ENCODE results near the gene ST3GAL4.
A peak's percentile ranks its signal among the peaks of the same experiment; 100 is the strongest.

ST3GAL4 gene

DNA sequence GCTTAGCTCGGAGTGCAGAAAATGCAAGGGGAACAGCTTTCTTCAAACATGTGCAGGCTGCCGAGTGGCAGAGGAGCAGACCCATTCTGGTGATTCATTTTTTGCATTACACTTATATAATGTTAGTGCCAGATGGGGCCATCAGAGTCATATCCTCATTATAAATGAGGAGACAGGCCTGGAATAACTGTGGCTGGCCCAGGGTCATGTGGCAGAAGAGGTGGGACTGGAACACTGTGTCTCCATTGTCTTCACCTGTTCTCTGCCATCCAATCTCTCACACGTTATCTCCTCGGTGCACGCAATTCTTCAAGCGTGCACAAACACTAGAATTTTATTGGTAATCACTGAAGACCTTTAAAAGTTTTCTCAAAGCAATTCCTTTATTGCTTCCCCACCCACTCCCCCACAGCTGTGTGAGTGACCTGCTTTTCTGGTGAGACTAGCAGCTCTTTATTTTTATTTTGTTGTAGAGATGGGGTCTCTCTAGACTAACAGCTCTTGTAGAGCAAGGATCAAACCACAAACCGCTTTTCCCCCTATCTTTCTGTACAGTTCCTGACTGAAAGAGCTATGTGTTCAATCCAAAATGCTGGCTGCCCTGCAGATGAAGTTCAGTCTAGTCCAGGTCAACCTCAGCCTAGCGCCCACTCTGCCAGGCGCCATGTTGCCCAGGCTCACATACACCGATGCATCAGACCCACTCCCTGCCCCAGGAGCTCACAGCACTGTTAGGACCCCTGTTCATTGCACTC lies 75.3 kb downstream of the ST3GAL4 start:
- DNase-seq, result no peak

DNA sequence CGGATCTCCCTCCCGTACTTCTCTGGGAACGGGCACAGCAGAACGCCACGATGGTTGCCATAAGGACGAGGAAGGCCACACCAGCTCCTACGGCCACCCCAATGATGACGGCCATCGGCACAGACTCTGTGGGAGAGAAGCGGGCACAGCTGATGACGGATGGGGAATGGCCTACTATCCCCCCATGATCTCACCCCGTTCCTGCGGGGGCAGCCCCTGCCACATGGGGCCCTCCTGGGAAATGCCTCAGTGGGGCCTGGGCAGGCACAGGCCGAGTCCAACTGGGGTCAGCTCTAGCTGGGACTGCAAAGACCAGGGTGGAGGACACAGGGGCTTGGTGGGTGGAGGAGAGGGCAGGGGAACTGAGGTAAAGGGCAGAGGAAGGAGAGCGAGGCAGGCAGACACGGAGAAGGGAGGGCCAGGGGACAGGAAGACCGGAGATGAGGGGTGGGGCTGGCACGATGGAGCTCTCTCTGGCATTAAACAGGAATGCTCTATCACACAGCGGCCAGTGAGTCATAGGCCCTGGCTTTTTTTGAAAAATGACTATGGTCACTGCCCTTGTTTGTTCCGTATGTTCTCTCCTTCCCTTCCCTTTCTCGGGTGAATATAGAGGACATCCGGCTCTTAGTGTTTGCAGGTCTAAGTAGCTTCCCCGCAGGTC lies 76.0 kb downstream of the ST3GAL4 start:
- no peak for DNase-seq

DNA sequence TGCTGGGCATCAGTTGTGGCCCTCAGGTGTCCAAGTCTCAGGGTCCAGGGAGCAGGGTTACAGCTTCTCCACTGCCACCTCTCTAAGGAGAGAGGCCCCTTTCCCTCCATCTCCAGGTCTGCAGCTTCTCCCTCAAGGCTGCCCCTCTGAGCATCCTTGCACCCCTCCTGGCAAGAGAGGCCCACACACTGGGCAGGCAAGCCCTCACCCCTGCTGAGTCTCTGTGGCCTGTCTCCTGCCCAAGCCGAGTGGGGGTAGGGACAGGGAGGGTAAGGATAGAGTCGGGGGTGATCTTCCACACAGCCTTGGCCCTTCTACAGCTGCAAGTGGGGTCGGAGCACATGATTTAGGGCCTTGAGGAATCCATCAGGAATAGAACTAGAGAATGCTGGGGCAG lies 76.6 kb downstream of the ST3GAL4 start:
- no peak for DNase-seq

DNA sequence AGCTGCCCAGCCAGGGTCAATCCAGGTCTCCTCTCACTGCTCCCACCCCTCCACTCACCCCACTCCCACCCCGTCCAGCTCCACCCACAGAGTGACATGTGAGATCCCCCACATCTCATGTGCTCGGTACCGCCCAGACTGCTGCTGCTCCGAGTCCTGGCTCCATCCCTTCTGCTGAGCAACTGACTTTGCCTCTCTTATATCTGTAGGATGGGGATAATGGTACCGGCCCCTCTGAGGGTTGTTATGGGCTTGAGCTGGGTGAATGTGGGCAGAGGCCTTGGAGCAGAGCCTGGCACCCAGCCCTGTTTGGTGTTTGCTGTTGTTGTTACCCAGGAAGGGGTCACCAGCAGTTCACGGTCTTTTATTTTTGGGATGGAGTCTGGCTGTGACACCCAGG lies 77.0 kb downstream of the ST3GAL4 start:
- DNase-seq, result no peak

DNA sequence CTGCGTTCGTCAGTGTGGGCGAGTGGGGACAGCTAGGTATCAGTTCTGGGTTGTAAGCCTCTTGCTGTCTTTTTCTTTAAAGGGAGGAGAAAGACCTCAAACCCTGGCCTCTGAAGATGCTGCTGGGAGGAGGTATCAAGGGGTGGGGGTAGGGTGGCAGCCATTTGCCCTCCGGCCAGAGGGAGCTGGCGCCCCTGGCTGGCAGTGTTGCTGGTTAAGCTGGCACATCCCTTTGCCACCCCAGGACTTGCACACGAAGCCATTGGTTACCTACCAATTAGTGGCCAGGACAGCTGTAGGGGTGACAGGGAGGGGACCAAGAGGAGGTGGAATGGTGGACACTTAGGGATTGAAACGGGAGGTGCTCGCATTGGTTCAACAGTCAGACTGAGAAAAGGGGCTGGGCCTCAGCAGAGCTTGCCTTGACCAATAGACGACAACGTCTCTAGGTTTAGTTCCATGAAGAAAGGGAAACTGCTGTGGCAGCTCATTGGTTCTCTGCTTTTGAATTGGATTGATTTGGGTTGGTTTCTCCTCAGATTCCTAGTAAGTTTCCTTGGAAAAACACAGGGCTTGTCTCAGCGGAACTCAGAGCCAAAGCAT lies 77.9 kb downstream of the ST3GAL4 start:
- DNase-seq, result no peak

DNA sequence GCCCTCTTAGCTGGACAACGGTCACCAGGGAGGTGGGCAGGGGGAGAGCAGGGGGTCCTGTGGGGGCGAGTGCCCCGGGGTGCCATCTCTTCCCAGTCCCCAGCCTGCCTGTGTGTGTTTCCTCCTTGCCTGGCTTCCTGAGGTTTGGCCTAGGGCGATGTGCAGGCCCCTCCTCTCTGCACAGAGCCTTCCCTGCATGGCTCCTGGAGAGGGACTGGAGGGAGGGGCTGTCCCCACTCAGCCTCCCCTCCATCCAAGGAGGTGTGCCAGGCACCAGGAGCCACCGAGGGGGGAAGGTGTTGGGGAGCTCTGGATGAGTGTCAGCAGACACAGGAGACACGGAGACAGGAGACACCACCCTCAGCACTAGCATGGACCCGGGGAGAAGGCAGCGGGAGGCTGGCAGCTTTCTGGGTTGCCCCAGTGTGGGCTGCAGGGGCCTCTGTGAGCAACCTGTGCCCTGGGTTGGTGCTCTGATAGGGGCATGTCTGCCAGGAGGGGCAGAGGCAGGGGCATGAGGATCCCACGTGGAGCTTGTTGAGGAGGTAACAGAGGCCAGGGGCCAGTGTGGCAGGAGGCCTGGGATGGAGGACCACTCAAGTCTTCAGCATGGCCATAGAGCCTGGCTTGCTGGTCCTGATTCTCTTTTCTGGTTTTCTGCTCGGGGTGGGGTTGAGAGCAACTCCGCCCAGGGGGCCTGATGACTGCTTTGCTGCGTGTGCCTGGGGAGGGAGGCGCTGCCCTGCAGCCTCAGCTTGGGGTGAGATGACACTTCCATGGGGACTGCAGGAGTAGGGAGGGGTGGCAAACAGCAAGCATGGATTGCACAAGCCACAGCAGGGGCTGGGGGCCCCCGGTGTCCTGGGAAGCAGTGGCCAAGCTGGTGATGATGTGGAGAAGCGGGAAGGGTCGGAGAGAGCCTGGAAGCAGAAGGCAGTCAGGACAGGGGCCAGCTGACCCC lies 78.8 kb downstream of the ST3GAL4 start:
- DNase-seq, result no peak

DNA sequence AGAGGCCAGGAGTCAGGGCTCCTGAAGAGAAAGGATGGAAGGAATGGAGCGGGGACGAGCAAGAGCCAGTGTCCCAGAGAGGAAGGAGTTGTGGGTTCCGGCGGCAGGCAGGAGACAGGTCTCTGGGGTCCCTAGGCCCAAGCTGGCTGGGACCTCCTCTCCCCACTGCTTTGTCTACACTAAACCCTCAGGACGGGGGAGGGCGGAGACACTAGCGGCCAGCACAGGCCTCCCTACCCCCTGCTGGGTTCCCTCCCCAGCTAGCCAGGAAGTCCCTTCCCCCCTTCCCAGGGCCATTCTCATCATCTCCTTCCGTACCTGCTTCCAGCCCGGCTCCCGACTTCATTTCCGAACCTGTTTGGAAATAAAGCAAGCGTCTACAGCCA lies 79.5 kb downstream of the ST3GAL4 start:
- no peak for DNase-seq

DNA sequence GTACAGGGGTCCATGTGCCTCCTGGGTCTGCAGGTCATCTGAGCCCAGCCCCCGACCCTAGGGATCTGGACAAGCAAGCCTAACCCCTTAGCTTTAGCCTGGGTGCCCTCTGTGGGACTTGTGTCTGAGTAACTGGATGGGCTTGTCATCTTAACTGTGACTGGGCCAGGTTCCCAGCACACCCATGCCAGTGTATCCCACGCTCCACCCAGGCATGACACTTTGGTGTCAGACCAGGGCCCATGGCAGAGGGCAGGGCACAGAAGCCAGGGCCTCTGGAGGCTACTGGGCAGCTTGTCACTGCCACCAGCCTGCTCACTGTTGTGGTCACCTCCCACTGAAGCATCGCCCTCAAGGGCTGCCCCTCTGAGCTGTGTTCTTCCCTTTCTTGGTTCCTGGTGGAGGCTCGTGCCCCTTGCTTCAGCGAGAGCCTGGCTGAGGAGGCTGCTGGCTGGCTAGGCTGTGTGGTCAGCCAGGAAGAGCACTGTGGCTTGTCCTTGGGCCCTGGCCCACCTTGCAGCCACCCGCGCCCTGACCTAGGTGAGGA lies 80.8 kb downstream of the ST3GAL4 start:
- no peak for DNase-seq

DNA sequence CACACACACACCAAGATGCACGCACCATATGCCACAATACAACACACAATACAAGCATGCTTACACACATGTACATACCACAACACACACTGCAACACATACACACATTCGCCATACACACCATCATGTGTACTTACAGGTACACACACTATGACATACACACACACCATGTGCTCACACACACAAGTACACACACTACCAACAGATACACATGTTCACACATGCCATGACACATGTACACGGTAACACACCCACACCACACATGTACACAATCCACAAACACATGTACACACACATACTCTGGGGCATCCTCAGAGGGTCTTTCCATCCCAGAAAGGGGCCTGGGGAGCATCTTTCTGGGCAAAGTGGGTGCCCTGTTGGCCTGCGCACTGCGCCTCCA lies 82.2 kb downstream of the ST3GAL4 start:
- no peak for DNase-seq

DNA sequence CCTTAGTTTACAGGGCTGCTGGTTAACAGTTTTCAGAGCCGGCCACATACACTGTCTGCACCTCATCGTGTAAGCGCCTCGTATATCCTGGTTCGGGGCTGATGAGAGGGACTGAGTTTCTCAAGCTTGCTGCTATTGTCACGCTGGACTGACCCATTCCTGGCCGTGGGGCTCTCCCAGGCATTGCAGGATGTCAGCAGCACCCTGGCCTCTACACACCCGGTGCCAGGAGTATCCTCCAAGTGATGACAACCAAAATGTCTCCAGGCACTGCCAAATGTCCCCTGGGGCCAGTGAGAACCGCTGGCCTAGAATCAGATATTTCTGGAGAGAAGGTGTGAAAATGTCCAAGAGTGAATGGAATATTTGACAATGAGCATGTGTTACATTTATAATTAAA lies 82.8 kb downstream of the ST3GAL4 start:
- DNase-seq, result no peak

DNA sequence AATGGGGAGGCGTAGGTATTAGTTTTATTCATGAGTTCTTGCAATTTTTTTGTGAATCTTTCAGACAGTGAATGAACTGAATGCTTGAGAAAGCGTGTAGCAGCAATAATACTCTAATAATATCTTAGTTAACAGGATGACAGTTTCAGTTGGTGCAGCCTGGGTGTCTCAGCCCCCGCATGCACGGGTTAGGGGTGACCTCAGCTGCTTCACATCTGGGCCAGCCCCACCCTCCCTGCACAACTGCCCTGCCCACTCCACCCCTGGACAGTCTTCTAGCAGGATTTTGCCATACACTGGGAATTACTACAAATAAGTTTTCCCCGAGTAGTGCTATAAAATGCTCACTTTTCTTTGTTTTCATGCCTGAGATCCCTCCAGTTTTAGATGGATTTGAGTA lies 83.2 kb downstream of the ST3GAL4 start:
- DNase-seq, result no peak

DNA sequence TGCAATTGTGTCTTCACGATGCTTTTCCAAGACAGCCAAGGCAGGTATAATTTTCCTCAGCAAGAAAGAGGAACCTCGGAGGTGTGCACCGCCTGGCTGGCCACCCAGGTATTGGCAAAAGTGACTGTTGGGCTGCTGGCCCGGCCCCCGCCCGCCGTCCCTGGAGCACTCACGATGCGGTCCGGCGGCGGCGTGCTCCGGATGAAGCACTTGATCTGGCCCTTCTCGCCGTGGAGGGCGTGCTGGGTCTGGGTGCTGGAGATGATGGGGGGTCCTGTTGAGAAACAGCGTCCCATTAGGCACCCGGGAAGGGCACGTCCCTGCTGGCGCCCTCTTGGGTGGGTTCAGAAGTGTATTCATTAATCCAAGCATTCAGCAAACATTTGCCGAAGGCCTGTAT lies 84.8 kb downstream of the ST3GAL4 start:
- DNase-seq, result no peak

DNA sequence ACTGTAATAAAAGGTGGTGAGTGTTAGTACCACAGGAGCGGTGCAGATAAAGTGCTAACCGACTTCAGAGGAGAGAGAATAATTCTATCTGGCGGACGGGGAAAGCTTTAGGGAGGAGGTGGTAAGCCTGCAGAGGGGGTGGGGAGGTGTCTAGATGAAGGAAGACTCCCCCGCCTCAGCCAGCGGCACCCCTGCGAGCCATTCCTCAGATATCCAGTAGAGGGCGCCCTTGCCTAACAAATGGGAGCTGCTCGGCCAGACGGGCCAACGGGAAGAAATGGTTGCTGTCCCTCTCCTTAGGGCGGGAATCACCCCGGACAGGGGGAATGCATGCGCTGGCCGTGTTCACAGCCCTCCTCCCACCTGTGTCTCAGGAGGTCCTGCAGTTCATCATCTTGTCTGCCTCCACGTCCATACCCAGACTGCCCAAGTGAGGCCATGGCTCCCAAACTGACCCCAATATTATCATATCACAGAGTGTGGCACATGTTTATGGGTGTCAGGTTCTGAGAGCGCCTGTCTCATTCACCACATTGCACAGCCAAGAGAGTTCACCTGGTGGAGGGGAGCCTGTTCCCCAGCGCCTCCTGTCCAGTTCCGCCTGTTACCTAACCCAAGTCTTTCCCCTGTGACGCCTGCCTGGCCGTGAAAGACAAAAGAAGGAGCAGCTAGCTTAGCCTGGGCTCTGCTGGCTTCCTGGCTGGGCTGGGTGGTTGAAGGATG lies 85.5 kb downstream of the ST3GAL4 start:
- DNase-seq, result peak; percentile 94

DNA sequence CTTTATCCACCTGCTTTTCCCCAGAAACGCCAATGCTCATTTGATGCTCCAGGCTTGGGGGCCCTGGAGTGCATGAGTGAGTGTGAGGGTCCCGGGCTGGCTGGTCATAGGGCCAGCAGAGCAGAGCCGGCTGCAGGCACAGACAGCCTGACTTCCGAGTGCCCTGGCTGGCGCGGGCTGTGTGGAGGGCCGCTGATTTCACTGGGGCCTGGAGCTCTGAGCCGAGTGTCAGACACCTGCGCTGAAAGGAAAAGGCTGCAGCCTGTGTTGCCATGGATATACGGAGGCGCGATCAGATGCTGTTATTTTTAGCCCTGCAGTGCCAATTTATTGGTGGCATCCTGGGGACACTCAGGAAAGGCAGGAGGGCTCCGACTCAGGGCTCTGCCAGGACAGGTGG lies 87.6 kb downstream of the ST3GAL4 start:
- peak; percentile 53 for DNase-seq

DNA sequence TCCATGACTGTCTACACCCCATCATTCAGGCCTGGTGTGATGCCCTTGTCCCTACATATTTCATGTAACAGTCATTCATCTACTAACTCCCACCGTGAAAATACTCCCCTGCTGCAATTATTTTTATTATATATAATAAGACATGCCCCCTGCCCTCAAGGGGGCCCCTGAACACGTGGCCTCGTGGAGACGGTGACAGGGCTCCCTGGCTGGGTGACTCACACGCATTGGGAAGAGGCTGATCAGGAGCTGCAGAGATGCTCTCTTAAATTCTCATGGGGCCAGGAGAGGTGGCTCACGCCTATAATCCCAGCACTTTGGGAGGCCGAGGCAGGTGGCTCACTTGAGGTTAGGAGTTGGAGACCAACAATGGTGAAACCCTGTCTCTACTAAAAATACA lies 88.6 kb downstream of the ST3GAL4 start:
- DNase-seq, result no peak

DNA sequence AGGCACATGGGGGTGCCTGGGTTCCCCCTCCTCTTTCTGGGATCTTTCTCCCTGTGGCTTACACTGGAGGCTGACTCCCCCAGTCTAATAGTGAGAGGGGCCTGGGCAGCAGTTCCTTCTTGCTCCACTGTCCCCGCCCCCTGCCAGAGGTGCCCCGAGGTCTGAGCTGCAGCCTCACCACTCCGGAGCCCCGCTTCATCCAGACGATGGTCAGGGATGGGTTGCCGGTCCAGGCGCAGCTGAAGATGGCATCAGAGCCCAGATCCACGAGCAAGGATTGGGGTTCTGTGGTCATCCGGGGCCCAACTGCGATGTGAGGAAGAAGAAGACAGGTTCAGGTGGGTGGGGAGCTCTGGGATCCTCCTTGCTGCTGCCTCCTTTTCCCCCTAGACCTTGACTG lies 91.1 kb downstream of the ST3GAL4 start:
- DNase-seq, result no peak

DNA sequence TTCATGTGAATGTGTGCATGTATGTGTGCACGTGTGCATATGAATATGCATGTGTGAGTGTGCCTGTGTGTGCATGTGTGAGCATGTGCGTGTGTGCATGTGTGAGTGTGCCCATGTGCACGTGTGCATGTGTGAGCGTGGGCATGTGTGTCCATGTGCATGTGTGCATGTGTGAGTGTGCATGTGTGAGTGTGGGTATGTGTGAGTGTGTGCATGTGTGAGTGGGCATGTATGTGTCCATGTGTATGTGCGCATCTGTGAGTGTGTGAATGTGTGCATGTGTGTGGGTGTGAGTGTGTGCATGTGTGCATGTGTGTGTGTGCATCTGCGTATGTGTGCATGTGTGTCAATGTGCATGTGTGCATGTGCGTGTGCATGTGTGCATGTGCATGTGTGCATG lies 94.7 kb downstream of the ST3GAL4 start:
- no peak for DNase-seq

DNA sequence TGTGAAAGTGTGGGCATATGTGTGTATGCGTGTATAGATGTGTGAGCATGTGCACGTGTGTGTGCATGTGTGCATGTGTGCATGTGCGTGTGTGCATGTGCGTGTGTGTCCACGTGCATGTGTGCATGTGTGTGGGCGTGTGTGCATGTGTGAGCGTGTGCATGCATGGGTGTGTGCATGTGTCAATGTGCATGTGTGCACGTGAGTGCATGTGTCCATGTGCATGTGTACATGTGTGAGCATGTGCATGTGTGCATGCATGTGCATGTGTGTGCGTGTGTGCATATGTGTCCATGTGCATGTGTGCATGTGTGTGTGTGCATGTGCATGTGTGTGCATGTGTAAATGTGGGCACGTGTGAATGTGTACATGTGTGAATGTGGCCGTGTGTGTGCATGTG lies 95.3 kb downstream of the ST3GAL4 start:
- DNase-seq, result no peak

DNA sequence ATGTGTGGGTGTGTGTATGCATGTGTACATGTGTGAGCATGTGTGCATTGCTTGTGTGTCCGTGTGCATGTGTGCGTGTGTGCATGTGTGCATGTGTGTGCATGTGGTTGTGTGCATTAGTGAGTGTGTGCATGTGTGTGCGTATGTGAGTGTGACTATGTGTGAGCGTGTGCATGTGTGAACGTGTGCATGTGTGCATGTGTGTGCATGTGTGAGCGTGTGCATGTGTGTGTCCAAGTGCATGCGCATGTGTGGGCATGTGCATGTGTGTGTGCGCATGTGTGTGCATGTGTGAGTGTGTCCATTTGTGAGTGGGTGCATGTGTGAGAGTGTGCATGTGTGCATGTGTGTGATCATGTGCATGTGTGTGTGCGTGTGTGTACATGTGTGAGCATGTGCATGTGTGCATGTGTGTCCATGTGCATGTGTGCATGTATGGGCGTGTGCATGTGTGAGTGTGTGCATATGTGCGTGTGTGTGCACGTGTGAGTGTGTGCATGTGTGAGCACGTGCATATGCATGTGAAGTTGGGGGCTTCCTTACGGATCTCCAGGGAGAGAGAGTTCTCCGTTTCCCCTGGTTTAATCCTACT lies 95.8 kb downstream of the ST3GAL4 start:
- DNase-seq, result no peak

DNA sequence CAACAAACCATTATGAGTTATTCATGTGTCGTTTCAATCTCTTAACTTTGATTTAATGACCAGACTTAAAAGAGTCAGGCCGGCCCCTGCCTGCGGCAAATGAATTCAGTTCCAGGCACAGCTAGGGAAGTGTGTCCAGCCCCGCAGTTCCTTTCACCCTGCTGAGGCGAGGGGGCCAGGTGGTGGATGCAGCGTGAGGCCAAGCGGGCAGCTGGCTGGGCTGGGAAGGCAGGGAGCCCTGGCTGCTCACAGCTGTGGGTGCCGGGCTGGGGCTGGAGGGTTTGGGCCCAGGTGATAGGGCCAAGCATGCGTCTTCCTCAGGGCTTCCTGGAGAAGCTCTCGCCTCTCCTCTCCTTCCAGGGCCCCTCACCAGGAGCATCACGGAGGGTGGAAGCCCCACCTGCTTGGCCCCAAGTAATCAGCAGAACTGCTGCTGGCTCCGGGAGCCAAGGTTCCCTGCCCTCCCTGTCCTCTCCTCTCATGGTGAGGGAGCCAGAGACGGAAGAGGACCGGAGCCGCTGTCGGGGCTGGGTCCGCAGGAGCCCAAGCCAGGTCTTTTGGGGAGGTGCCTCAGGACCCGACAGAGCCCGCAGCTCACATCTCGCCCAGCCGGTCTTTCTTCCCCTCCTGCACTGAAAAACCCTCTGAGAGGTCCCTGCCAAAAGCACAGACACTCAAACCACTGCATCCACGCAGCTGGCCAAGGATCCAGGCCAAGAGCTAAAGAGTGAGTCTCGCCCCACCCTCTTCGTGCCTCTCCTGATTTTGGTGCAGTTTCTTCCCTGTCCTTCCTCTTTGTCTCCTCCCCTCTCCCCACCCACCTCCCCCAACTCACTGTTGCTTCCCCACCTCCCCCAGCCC lies 97.0 kb downstream of the ST3GAL4 start:
- no peak for DNase-seq

DNA sequence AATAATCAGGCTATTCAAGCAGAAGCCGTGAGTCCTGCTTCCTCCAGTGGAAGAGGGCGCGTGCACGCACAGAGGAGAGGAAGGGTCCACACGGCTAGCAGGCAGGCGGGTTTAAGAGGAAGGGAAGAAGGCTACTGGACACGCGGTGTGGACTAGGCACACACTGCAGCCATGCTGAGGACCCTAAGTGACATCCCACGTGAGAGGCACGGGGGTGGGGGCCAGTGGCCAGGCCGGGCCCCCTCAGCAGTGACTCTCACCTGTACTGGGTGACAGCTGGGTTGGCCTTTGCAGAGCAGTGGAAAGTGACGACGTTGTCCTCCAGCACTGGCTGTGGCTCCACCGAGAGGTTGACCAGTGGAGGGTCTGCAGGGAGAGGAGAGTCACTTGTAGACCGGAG lies 100.6 kb downstream of the ST3GAL4 start:
- DNase-seq, result no peak
